HepG2 (cell line): ENCODE results near the gene STN1. TPM values are rescaled to one million over a fixed set of nuclear protein-coding genes. Genes with fewer than 3 reads are reported as not detected.

ENCODE experiments used
- CBX2 ChIP-seq, 2 experiments: fragments of 200-600 bp in 1 of 2; sonication (generic); formaldehyde crosslinking in 1 of 2; IDR thresholded peaks; 2 replicates each; pipeline versions ENCODE4 v1.7.0 to v1.8.1; 2018 to 2022; ENCODE audit warnings: low read depth in 2 of 2, low read length in 1 of 2, mild to moderate bottlenecking in 1 of 2, missing genetic modification reagents in 1 of 2
- HOXA7 ChIP-seq: sonication (generic); formaldehyde crosslinking; IDR thresholded peaks from 2 replicates; pipeline ENCODE4 v1.8.1; 2022; ENCODE audit warnings: mild to moderate bottlenecking, missing genetic modification reagents, moderate library complexity
- IRF2 ChIP-seq: IDR thresholded peaks from 2 replicates; pipeline ENCODE4 v1.6.1; 2018; ENCODE audit warnings: missing genetic modification reagents, missing compliant biosample characterization
- LBX2 ChIP-seq: sonication (generic); formaldehyde crosslinking; IDR thresholded peaks from 2 replicates; pipeline ENCODE4 v1.5.0; 2020; ENCODE audit warnings: missing genetic modification reagents, mild to moderate bottlenecking, borderline replicate concordance
- TERF1 ChIP-seq: sonication (generic); formaldehyde crosslinking; IDR thresholded peaks from 2 replicates; pipeline ENCODE4 v1.8.0; 2022; ENCODE audit warnings: mild to moderate bottlenecking, missing genetic modification reagents, moderate library complexity
- ZBED4 ChIP-seq: sonication (generic); formaldehyde crosslinking; IDR thresholded peaks from 2 replicates; pipeline ENCODE4 v1.4.0; 2020; ENCODE audit warnings: missing genetic modification reagents, borderline replicate concordance
- ZNF687 ChIP-seq: sonication (generic); formaldehyde crosslinking; IDR thresholded peaks from 2 replicates; pipeline ENCODE4 v1.5.1; 2020; ENCODE audit warnings: mild to moderate bottlenecking, missing genetic modification reagents, moderate library complexity
- polyA plus RNA-seq, 8 experiments: library from polyadenylated mRNA; depleted of rRNA in 3 of 8; stranded (reverse) in 7 of 8; unstranded in 1 of 8; fragments of >200 nt; fragmentation: Illumina TruSeq in 4 of 8; extraction: Trizol in 4 of 8; gene quantifications; 2 replicates each; pipeline versions ENCODE4 v1.2.1 to v1.2.3, GENCODE V29; 2011 to 2016; ENCODE audit warnings: low read depth in 4 of 8, missing spikeins in 1 of 8, mixed read lengths in 1 of 8; ENCODE audit not compliant: insufficient read depth in 1 of 8
- total RNA-seq, 5 experiments: library from RNA; depleted of rRNA; stranded (reverse); fragments of >200 nt; fragmentation: Illumina TruSeq; extraction: Trizol; gene quantifications; 2 replicates each; pipeline ENCODE4 v1.2.3, GENCODE V29; 2016; ENCODE audit warnings: low read depth in 1 of 5

STN1 gene
- total and polyA plus RNA-seq, 2 of the 13 experiments (the other 11 are each of a cell fraction or from before 2014, with no cell fraction given) = 17.6 to 22.7 TPM

GRCh38 chr10:103855852-103856796 is 61.9 kb downstream of the STN1 start (continued):
- TF ChIP-seq CBX2 (IDR thresholded peaks at IDR 0.05; ENCODE audit: low read depth, low read length) (no peak), CBX2 (CRISPR knock-in tag; IDR thresholded peaks at IDR 0.05; ENCODE audit: low read depth) (no peak), IRF2 (CRISPR knock-in tag) (peak; percentile 55; the same call in 1 of the 2 replicates), TERF1 (no peak), LBX2 (CRISPR knock-in tag) (no peak), HOXA7 (CRISPR knock-in tag) (no peak), ZNF687 (CRISPR knock-in tag) (peak; percentile 67), ZBED4 (CRISPR knock-in tag) (no peak; the same call in 1 of the 2 replicates)
